OCI-LY7 (cell line): ENCODE data around the gene LYPD1. TPM values are rescaled to one million over a fixed set of nuclear protein-coding genes. Genes with fewer than 3 reads are reported as not detected.

Experiments used
- BruUV-seq: library from RNA; stranded (reverse); fragments of 400-500 nt; replicated peaks from 2 replicates; lab custom pipeline; 2021; lab: Mats Ljungman, UMichigan
- CTCF ChIA-PET: fragments of 300-600 bp; sonication (Branson Sonifier 250); formaldehyde crosslinking; loops from one replicate; lab custom pipeline; 2022; ENCODE audit warnings: antibody characterized with exemption; ENCODE audit not compliant: unreplicated experiment; lab: Charles Lee
- POLR2A ChIA-PET: fragments of 300-600 bp; sonication (Branson Sonifier 250); formaldehyde crosslinking; loops from one replicate; lab custom pipeline; 2022; ENCODE audit warnings: antibody characterized with exemption; lab: Charles Lee
- DNase-seq: peaks from one replicate; pipeline ENCODE4 v3.0.0-alpha.2; 2015; ENCODE audit warnings: low spot score
- H2AFZ ChIP-seq: fragments of 200-600 bp; sonication (generic), shearing (Covaris generic); 2 replicates; pipeline ENCODE4 v1.6.1; 2014; ENCODE audit warnings: mild to moderate bottlenecking, antibody characterized with exemption, low read length, moderate library complexity
- H3K27ac ChIP-seq: fragments of 200-600 bp; sonication (generic); 2 replicates; pipeline ENCODE4 v1.5.1; 2014; ENCODE audit warnings: mixed run types, low read depth, mild to moderate bottlenecking, moderate library complexity, low read length, inconsistent platforms; ENCODE audit not compliant: poor library complexity, severe bottlenecking
- H3K36me3 ChIP-seq: fragments of 200-600 bp; sonication (generic); 2 replicates; pipeline ENCODE4 v1.6.1; 2014; ENCODE audit warnings: mild to moderate bottlenecking, antibody characterized with exemption, low read length, moderate library complexity, mixed read lengths; ENCODE audit not compliant: insufficient read depth
- H3K4me1 ChIP-seq: fragments of 200-600 bp; sonication (generic); 2 replicates; pipeline ENCODE4 v1.5.1; 2014; ENCODE audit warnings: mild to moderate bottlenecking, low read length; ENCODE audit not compliant: insufficient read depth, poor library complexity, severe bottlenecking
- H3K4me2 ChIP-seq: fragments of 200-600 bp; sonication (generic); 2 replicates; pipeline ENCODE4 v1.6.1; 2014; ENCODE audit warnings: mild to moderate bottlenecking, low read length
- H3K4me3 ChIP-seq: fragments of 200-600 bp; sonication (generic); 2 replicates; pipeline ENCODE4 v1.5.1; 2014; ENCODE audit warnings: mild to moderate bottlenecking, low read depth, low read length; ENCODE audit not compliant: poor library complexity, severe bottlenecking
- H3K79me2 ChIP-seq: fragments of 200-600 bp; sonication (generic); 2 replicates; pipeline ENCODE4 v1.6.1; 2016; ENCODE audit warnings: low read depth, mild to moderate bottlenecking, low read length, moderate library complexity, mixed read lengths; ENCODE audit not compliant: insufficient read depth
- H3K9me2 ChIP-seq: fragments of 200-600 bp; sonication (generic); 2 replicates; pipeline ENCODE4 v1.6.1; 2016; ENCODE audit warnings: mild to moderate bottlenecking, low read length, mixed read lengths; ENCODE audit not compliant: insufficient read depth
- H3K9me3 ChIP-seq: fragments of 200-600 bp; sonication (generic); 2 replicates; pipeline ENCODE4 v1.6.1; 2014; ENCODE audit warnings: mild to moderate bottlenecking, mixed run types, low read length, mixed read lengths
- H4K20me1 ChIP-seq: fragments of 200-600 bp; sonication (generic); 2 replicates; pipeline ENCODE4 v1.6.1; 2014; ENCODE audit warnings: mild to moderate bottlenecking, antibody characterized with exemption, low read length, moderate library complexity, mixed read lengths; ENCODE audit not compliant: insufficient read depth
- EZH2phosphoT487 ChIP-seq: fragments of 200-600 bp; sonication (generic); IDR thresholded peaks from 2 replicates; pipeline ENCODE4 v1.6.1; 2018; ENCODE audit warnings: low read depth, borderline replicate concordance, mild to moderate bottlenecking, mixed run types, antibody characterized with exemption, low read length, moderate library complexity, mixed read lengths
- intact Hi-C: fragments of 100-400 bp; cut with micrococcal nuclease; formaldehyde crosslinking; loops from one replicate; pipeline ENCODE4 v1.10.0; 2022; ENCODE audit not compliant: unreplicated experiment
- total RNA-seq, 2 experiments: library from RNA; depleted of rRNA in 1 of 2; stranded (reverse); fragments of >200 nt in 1 of 2; shearing (Covaris generic) in 1 of 2; gene quantifications; 2 replicates each; pipeline ENCODE4 v1.2.3, GENCODE V29; 2014 to 2022
- TF ChIP-seq, protein P1 (sequence below): fragments of 200-600 bp; sonication (generic); conservative IDR thresholded peaks from 2 replicates; pipeline ENCODE4 v1.5.1; 2014; ENCODE audit warnings: mild to moderate bottlenecking, antibody characterized with exemption, low read length, moderate library complexity, mixed read lengths

LYPD1 gene
- total RNA-seq, 2 experiments from 2014 or later = 1.4 to 1.8 TPM

DNA sequence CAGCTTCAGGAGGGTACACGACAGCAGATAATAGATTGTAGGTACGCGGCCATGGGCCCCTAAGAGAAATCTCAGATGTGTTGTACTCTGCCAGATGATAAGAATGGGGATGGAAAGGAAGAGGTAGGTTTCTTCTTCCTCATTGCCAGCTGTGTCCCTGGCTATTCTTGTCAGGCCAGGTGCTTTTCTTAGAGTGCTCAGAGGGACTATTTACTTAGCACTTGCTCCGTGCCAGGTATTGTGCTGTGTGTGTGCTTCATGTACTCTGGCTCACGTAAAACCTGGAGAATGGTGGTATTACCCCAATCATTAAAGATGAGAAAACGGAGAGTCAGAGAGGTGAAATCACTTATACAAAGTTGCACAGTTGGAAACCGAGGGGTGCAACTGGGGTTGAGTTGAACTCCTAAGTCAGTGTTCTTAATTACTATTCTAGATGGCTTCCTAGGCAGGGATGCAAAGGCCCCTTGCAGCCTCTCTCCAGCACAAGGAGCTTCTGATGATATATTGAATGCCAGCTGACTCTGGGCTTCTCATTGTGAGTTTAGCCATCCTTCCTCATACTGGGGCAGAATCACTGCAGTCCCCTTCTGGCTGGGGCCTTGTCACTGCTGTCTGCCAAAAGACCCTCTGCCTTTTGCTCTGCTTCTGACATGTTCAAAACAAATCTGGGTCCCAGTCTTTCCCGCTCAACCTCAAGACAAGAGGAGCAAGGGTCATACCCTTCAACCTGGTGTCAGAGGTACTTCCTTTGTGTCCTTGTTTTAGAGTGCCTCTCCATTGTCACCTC, 60.7 kb downstream of the LYPD1 start:
- TF ChIP-seq, protein P1, sequence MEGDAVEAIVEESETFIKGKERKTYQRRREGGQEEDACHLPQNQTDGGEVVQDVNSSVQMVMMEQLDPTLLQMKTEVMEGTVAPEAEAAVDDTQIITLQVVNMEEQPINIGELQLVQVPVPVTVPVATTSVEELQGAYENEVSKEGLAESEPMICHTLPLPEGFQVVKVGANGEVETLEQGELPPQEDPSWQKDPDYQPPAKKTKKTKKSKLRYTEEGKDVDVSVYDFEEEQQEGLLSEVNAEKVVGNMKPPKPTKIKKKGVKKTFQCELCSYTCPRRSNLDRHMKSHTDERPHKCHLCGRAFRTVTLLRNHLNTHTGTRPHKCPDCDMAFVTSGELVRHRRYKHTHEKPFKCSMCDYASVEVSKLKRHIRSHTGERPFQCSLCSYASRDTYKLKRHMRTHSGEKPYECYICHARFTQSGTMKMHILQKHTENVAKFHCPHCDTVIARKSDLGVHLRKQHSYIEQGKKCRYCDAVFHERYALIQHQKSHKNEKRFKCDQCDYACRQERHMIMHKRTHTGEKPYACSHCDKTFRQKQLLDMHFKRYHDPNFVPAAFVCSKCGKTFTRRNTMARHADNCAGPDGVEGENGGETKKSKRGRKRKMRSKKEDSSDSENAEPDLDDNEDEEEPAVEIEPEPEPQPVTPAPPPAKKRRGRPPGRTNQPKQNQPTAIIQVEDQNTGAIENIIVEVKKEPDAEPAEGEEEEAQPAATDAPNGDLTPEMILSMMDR = no peak
- TF ChIP-seq EZH2phosphoT487 = no peak
- Histone ChIP-seq H4K20me1 (no peaks in the 10 kb centered on the region), H3K36me3 (no peaks in the 10 kb centered on the region), H2AFZ (no peak overlapping the region), H3K79me2 (no peaks in the 10 kb centered on the region), H3K4me2 (no peak overlapping the region), H3K9me3 (no peaks in the 10 kb centered on the region), H3K4me3 (no peak overlapping the region), H3K9me2 (no peaks in the 10 kb centered on the region), H3K4me1 (no peaks in the 10 kb centered on the region), H3K27ac (no peak overlapping the region)
- ChIA-PET POLR2A (no interaction called here), CTCF (no interaction called here)
- no peak for DNase-seq
- BruUV-seq = no TSS peak
- intact Hi-C loops = no loop called here

- BruUV-seq = no TSS peak
- intact Hi-C loops = no loop called here
- Histone ChIP-seq H3K9me3 (no peaks in the 10 kb centered on the region), H3K4me2 (no peak overlapping the region), H3K27ac (no peak overlapping the region), H3K4me3 (no peak overlapping the region), H3K36me3 (no peaks in the 10 kb centered on the region), H4K20me1 (no peaks in the 10 kb centered on the region), H3K79me2 (no peaks in the 10 kb centered on the region), H3K4me1 (no peaks in the 10 kb centered on the region), H2AFZ (no peak overlapping the region), H3K9me2 (no peaks in the 10 kb centered on the region)
- TF ChIP-seq, protein P1 = no peak
- no peak for TF ChIP-seq EZH2phosphoT487
- no peak for DNase-seq
- POLR2A ChIA-PET = no interaction called here
- CTCF ChIA-PET = no interaction called here
These were observed 61.7 kb downstream of the LYPD1 start for GRCh38 chr2:132608311-132608710.

DNA sequence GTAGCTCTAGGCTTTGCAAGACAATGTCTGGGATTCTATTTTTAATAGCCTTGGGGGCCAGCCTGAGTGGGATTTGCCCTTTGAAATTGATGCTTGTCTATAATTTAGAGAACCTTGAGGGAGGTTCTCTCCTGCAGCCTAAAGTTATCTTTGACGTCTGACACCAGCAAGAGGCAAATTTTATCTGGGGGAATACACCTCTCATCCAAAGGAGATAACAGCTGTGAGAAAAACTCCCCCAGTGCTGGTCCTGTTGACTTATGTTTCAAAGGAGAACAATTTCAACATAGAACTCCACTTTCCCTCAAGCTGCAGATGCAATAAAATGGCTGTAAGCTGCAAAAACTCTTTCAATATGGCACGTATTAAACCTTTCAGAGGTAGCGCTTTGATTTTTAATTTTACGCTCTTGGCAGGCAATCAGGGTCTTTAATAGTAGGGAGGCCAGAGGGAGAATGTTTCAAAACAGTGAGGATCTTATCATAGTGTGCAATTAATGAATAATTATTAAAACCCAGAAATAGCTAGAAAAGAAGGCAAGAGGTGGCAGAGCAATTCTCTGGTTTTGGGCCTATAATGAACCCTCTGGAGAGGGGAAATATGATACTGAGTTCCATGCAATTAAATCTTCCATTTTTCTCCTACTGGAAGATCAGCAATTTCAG, 62.4 kb downstream of the LYPD1 start:
- H3K36me3 ChIP-seq = no peaks in the 10 kb centered on the region
- no peak overlapping the region for H3K4me3 ChIP-seq
- no peaks in the 10 kb centered on the region for H3K79me2 ChIP-seq
- DNase-seq = no peak
- ChIA-PET CTCF (no interaction called here), POLR2A (no interaction called here)
- H3K9me3 ChIP-seq = no peaks in the 10 kb centered on the region
- H3K27ac ChIP-seq = no peak overlapping the region
- TF ChIP-seq, protein P1 = no peak
- no peak for TF ChIP-seq EZH2phosphoT487
- H3K4me2 ChIP-seq = no peak overlapping the region
- no peaks in the 10 kb centered on the region for H3K9me2 ChIP-seq
- no peaks in the 10 kb centered on the region for H3K4me1 ChIP-seq
- H2AFZ ChIP-seq = no peak overlapping the region
- intact Hi-C loops = no loop called here
- BruUV-seq = no TSS peak
- H4K20me1 ChIP-seq = no peaks in the 10 kb centered on the region
